ENCODE data around the gene PLK3.
A peak's percentile ranks its signal among the peaks of the same experiment; 100 is the strongest.

The PLK3 gene

GRCh38 chr1:44776730-44777068 lies 23.5 kb upstream of the PLK3 start:
- ATAC-seq (ENCODE audit: insufficient read depth, low read depth): no peak
- Histone ChIP-seq H3K79me2 (ENCODE audit: insufficient read depth, low read length) (peaks cover 46% of the 10 kb centered on the region), H3K27ac (ENCODE audit: low read length) (peak overlapping the region; percentile 87)

GRCh38 chr1:44777547-44777946 lies 22.6 kb upstream of the PLK3 start:
- H3K9ac ChIP-seq (ENCODE audit: low read depth, low read length): peak overlapping the region; percentile 89
- peaks cover 46% of the 10 kb centered on the region for H3K79me2 ChIP-seq (ENCODE audit: insufficient read depth, low read length)
- DNase-seq (no peak), ATAC-seq (ENCODE audit: insufficient read depth, low read depth) (no peak)
- peaks cover 34% of the 10 kb centered on the region for H4K20me1 ChIP-seq (ENCODE audit: insufficient read depth, low read length)
- peak overlapping the region in 1 of 2 experiments; percentile 91; a peak in 1 of 4 replicates for H3K4me3 ChIP-seq (ENCODE audit: low read depth in 1 of 2, low read length in 2 of 2)
- no peaks in the 10 kb centered on the region for H3K9me3 ChIP-seq (ENCODE audit: insufficient read depth, low read length, severe bottlenecking)
- no peak for TF ChIP-seq EZH2 (IDR thresholded peaks at IDR 0.05; ENCODE audit: borderline replicate concordance, low read depth, low read length, severe bottlenecking)
- TF ChIP-seq CTCF (IDR thresholded peaks at IDR 0.05; ENCODE audit: borderline replicate concordance, extremely low read depth, low read length, poor library complexity, severe bottlenecking): no peak
- H3K36me3 ChIP-seq (ENCODE audit: insufficient read depth, low read length): peaks cover 57% of the 10 kb centered on the region
- peak overlapping the region; percentile 86 for H3K4me2 ChIP-seq (ENCODE audit: insufficient read depth, low read length)
- H3K27ac ChIP-seq (ENCODE audit: low read length): peak overlapping the region; percentile 14; the same call in 1 of the 2 replicates
- H3K4me1 ChIP-seq (ENCODE audit: insufficient read depth, low read length): peaks cover 34% of the 10 kb centered on the region
- no peak overlapping the region for H2AFZ ChIP-seq (ENCODE audit: low read depth, low read length)
- no peaks in the 10 kb centered on the region for H3K27me3 ChIP-seq (ENCODE audit: insufficient read depth, low read length, poor library complexity)

More at GRCh38 chr1:44776730-44777068, 23.5 kb upstream of the PLK3 start:
- peaks cover 34% of the 10 kb centered on the region for H4K20me1 ChIP-seq (ENCODE audit: insufficient read depth, low read length)
- no peaks in the 10 kb centered on the region for H3K27me3 ChIP-seq (ENCODE audit: insufficient read depth, low read length, poor library complexity)
- H3K36me3 ChIP-seq (ENCODE audit: insufficient read depth, low read length): peaks cover 57% of the 10 kb centered on the region
- peak overlapping the region; percentile 89 for H3K9ac ChIP-seq (ENCODE audit: low read depth, low read length)
- DNase-seq: no peak
- no peaks in the 10 kb centered on the region for H3K9me3 ChIP-seq (ENCODE audit: insufficient read depth, low read length, severe bottlenecking)
- peaks cover 34% of the 10 kb centered on the region for H3K4me1 ChIP-seq (ENCODE audit: insufficient read depth, low read length)
- H3K4me2 ChIP-seq (ENCODE audit: insufficient read depth, low read length): peak overlapping the region; percentile 86
- H3K4me3 ChIP-seq (ENCODE audit: low read depth in 1 of 2, low read length in 2 of 2): peak overlapping the region; percentile 91; a peak in 3 of 4 replicates
- no peak overlapping the region for H2AFZ ChIP-seq (ENCODE audit: low read depth, low read length)
- TF ChIP-seq CTCF (IDR thresholded peaks at IDR 0.05; ENCODE audit: borderline replicate concordance, extremely low read depth, low read length, poor library complexity, severe bottlenecking) (no peak), EZH2 (IDR thresholded peaks at IDR 0.05; ENCODE audit: borderline replicate concordance, low read depth, low read length, severe bottlenecking) (no peak)

GRCh38 chr1:44777969-44778635 lies 22.1 kb upstream of the PLK3 start:
- Histone ChIP-seq H3K4me2 (ENCODE audit: insufficient read depth, low read length) (peak overlapping the region; percentile 86; the same call in 1 of the 2 replicates), H3K9me3 (ENCODE audit: insufficient read depth, low read length, severe bottlenecking) (no peaks in the 10 kb centered on the region), H3K4me3 (ENCODE audit: low read depth in 1 of 2, low read length in 2 of 2) (peak overlapping the region in 1 of 2 experiments; percentile 91; a peak in 1 of 4 replicates), H3K9ac (ENCODE audit: low read depth, low read length) (no peak overlapping the region), H3K79me2 (ENCODE audit: insufficient read depth, low read length) (peaks cover 46% of the 10 kb centered on the region), H3K36me3 (ENCODE audit: insufficient read depth, low read length) (peaks cover 57% of the 10 kb centered on the region), H4K20me1 (ENCODE audit: insufficient read depth, low read length) (peaks cover 34% of the 10 kb centered on the region), H3K27me3 (ENCODE audit: insufficient read depth, low read length, poor library complexity) (no peaks in the 10 kb centered on the region), H3K27ac (ENCODE audit: low read length) (no peak overlapping the region), H2AFZ (ENCODE audit: low read depth, low read length) (no peak overlapping the region), H3K4me1 (ENCODE audit: insufficient read depth, low read length) (peaks cover 34% of the 10 kb centered on the region)
- TF ChIP-seq CTCF (IDR thresholded peaks at IDR 0.05; ENCODE audit: borderline replicate concordance, extremely low read depth, low read length, poor library complexity, severe bottlenecking): no peak
- DNase-seq: no peak
- ATAC-seq (ENCODE audit: insufficient read depth, low read depth): no peak
